ENCODE results near the gene LRBA. TPM values are rescaled to one million over a fixed set of nuclear protein-coding genes. Genes with fewer than 3 reads are reported as not detected.

The LRBA gene
- total RNA-seq, 2 donors from 2014 or later: 50.1 to 59.9 TPM

DNA sequence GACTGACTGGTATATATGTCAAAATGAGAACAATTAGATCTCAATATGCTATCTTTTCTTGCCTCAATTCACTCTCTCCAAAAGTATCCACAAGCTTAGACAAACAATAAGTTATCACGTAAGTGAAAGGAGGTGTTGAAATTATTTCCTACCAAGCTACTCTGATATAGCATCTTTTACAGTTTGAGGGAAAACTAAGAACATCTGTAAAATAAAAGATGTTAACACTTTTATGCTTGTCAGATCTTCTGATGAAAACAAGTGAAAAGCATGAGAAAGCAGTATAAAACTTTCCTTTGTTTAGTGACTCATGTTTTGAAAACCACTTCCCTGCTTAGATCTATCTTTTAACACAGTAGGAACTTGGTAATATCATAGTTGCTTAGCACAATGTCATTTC is 441.6 kb downstream of the LRBA start:
- no peaks in the 10 kb centered on the region for H3K9me3 ChIP-seq
- H3K27ac ChIP-seq: no peak overlapping the region
- H3K4me3 ChIP-seq: no peak overlapping the region
- DNase-seq (no peak), ATAC-seq (no peak)
- intact Hi-C loops (cut with DNase I): no loop called here
- 43 to 63% methylated on average over 1 of the region's 1 CpG for WGBS, 2 donors
- H3K4me1 ChIP-seq: peaks cover 6% of the 10 kb centered on the region
- H3K27me3 ChIP-seq: no peaks in the 10 kb centered on the region
- TF ChIP-seq, protein P1, sequence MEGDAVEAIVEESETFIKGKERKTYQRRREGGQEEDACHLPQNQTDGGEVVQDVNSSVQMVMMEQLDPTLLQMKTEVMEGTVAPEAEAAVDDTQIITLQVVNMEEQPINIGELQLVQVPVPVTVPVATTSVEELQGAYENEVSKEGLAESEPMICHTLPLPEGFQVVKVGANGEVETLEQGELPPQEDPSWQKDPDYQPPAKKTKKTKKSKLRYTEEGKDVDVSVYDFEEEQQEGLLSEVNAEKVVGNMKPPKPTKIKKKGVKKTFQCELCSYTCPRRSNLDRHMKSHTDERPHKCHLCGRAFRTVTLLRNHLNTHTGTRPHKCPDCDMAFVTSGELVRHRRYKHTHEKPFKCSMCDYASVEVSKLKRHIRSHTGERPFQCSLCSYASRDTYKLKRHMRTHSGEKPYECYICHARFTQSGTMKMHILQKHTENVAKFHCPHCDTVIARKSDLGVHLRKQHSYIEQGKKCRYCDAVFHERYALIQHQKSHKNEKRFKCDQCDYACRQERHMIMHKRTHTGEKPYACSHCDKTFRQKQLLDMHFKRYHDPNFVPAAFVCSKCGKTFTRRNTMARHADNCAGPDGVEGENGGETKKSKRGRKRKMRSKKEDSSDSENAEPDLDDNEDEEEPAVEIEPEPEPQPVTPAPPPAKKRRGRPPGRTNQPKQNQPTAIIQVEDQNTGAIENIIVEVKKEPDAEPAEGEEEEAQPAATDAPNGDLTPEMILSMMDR (IDR thresholded peaks at IDR 0.05): no peak
- TF ChIP-seq POLR2A (IDR thresholded peaks at IDR 0.05): no peak
- no peaks in the 10 kb centered on the region for H3K36me3 ChIP-seq (replicated peaks in 1 of 2; ENCODE audit: insufficient read depth in 1 of 2, low read depth in 2 of 2)

DNA sequence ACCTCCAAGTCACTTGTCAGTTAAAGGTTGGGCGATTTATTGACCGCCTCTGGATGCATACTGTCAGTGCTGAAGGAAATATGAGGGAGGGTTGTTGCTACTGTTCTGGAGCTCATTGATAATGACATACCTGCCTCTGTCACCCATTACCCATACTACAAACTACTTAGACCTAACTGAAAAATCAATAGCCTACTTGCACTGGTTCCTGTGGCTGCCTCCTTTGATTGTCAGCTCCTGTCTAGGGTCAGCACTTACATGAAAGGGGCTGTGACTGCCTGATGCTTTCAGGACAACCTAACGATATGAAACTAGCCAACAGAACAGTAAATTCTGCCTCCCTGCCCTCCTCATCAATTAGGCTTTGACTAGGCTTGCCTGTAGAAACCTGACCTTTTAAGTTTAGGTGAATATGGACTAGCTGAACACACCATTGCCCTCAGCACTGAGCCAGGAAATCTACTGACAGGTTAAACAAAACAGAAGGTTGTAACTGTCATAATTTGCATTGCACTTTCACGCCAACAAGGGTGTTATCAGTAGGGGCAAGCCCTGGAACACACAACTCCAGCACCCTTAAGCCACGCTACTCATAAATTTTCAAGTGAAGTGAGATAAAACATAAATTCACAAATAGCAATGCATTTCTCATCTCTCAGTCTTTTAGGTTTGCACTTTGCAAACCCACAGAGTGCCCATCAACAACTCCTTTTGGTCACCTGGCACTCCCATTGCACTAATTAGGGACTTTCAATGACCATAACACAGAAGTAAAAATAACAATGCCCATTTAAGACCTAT is 442.2 kb downstream of the LRBA start:
- H3K4me3 ChIP-seq: no peak overlapping the region
- peaks cover 3% of the 10 kb centered on the region for H3K4me1 ChIP-seq
- 70 to 72% methylated on average over 5 of the region's 5 CpGs for WGBS, 2 donors
- no peak for ATAC-seq
- no peaks in the 10 kb centered on the region for H3K9me3 ChIP-seq
- intact Hi-C loops (cut with DNase I): no loop called here
- no peaks in the 10 kb centered on the region for H3K36me3 ChIP-seq (replicated peaks in 1 of 2; ENCODE audit: insufficient read depth in 1 of 2, low read depth in 2 of 2)
- no peak for DNase-seq
- no peak overlapping the region for H3K27ac ChIP-seq
- TF ChIP-seq POLR2A (IDR thresholded peaks at IDR 0.05): no peak
- TF ChIP-seq, protein P1 (IDR thresholded peaks at IDR 0.05): no peak
- H3K27me3 ChIP-seq: no peaks in the 10 kb centered on the region

DNA sequence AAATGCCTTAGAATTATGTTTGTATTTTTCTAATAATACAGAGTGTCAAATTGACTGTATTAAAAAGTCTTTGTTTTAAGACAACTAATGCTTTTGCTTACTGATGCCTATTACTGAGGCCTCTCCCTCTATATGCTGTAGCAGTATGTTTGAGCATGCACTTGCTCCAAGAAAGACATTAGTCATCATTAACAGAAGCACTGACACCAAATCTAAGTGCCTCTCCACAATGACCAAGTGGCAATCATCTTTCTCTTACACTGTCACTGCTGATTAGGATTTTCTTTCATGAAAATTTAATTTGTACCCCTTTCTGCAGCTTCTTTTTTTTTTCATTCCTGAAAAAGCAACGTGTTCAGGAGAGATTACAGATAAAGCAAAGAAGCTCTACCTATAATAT is 444.2 kb downstream of the LRBA start:
- Histone ChIP-seq H3K27me3 (no peaks in the 10 kb centered on the region), H3K4me3 (no peak overlapping the region), H3K4me1 (no peaks in the 10 kb centered on the region), H3K27ac (no peak overlapping the region), H3K36me3 (replicated peaks in 1 of 2; ENCODE audit: insufficient read depth in 1 of 2, low read depth in 2 of 2) (no peaks in the 10 kb centered on the region), H3K9me3 (no peaks in the 10 kb centered on the region)
- DNase-seq (no peak), ATAC-seq (no peak)
- intact Hi-C loops (cut with DNase I): no loop called here
- 42 to 79% methylated on average over 1 of the region's 1 CpG for WGBS, 2 donors
- TF ChIP-seq, protein P1 (IDR thresholded peaks at IDR 0.05): no peak
- TF ChIP-seq POLR2A (IDR thresholded peaks at IDR 0.05): no peak

DNA sequence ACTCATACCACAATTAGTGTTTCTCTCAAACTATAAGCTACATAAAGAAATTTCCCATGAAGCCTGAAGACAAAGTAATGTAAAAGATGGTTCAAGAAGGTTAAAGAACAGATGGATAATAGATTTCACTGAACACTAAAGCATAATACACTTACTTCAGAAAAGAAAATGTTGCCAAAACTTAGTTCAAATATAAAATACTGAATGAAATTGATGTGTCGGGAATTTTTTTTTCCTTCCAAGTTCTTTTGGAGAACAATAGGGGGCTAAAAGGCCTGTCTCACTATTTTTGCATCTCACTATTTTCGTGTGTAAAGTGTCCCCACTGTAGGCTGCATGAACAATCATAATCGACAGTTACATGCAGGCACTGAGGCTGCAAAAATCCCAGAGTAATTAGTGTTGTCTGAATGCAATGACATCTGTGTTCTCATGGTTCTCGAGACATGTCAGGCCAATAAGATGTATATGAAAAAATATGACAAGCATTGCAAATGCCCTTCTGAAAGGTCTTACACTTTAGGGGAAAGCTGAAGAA is 445.0 kb downstream of the LRBA start:
- no peaks in the 10 kb centered on the region for H3K4me1 ChIP-seq
- no peaks in the 10 kb centered on the region for H3K36me3 ChIP-seq (replicated peaks in 1 of 2; ENCODE audit: insufficient read depth in 1 of 2, low read depth in 2 of 2)
- H3K27ac ChIP-seq: no peak overlapping the region
- intact Hi-C loops (cut with DNase I): no loop called here
- WGBS, 2 donors: 86% methylated on average over 4 of the region's 4 CpGs
- TF ChIP-seq POLR2A (IDR thresholded peaks at IDR 0.05): no peak
- TF ChIP-seq, protein P1 (IDR thresholded peaks at IDR 0.05): no peak
- no peak overlapping the region for H3K4me3 ChIP-seq
- no peaks in the 10 kb centered on the region for H3K9me3 ChIP-seq
- ATAC-seq (no peak), DNase-seq (no peak)
- no peaks in the 10 kb centered on the region for H3K27me3 ChIP-seq

All from body of pancreas (tissue), 4 donors.